SK-N-SH (cell line): ENCODE measurements around the gene CFAP92. TPM values are rescaled to one million over a fixed set of nuclear protein-coding genes. Genes with fewer than 3 reads are reported as not detected.

Experiments used
- CTCF ChIA-PET: fragments of 300-600, 350-600 bp; formaldehyde crosslinking; extraction: SDS; loops from one replicate; lab custom pipeline; 2021; lab: Yijun Ruan, JAX
- POLR2A ChIA-PET: fragments of 350-600 bp; sonication (Branson Sonifier 250); formaldehyde crosslinking; extraction: SDS; loops from one replicate; lab custom pipeline; 2020; ENCODE audit warnings: antibody characterized with exemption, inconsistent platforms; lab: Yijun Ruan, JAX
- DNase-seq: peaks from one replicate; pipeline ENCODE4 v3.0.0; 2012
- H2AFZ ChIP-seq: fragments of 200-600 bp; sonication (generic); 2 replicates; pipeline ENCODE4 v1.8.1; 2016; ENCODE audit warnings: antibody characterized with exemption, mild to moderate bottlenecking, low read depth
- H3F3A ChIP-seq: fragments of 200-600 bp; sonication (generic); replicated peaks from 2 replicates; pipeline ENCODE3; 2016; ENCODE audit warnings: antibody characterized with exemption, mild to moderate bottlenecking; ENCODE audit not compliant: insufficient read depth
- H3K27ac ChIP-seq, 2 experiments: fragments of 200-500 bp in 1 of 2; fragments of 200-600 bp in 1 of 2; sonication (Bioruptor generic) in 1 of 2; sonication (generic), shearing (Covaris generic) in 1 of 2; 2 replicates each; pipeline versions ENCODE4 v1.5.1 to v1.6.1; 2014 to 2016; ENCODE audit warnings: low read depth in 2 of 2, inconsistent platforms in 1 of 2, low read length in 1 of 2, mild to moderate bottlenecking in 1 of 2, mixed read lengths in 1 of 2
- H3K27me3 ChIP-seq: fragments of 200-600 bp; sonication (generic), shearing (Covaris generic); 2 replicates; pipeline ENCODE4 v1.6.1; 2016; ENCODE audit warnings: mixed run types; ENCODE audit not compliant: insufficient read depth
- H3K36me3 ChIP-seq, 2 experiments: fragments of 200-500 bp in 1 of 2; fragments of 200-600 bp in 1 of 2; sonication (Bioruptor generic) in 1 of 2; sonication (generic) in 1 of 2; replicated peaks in 1 of 2; 2 replicates each; pipeline versions ENCODE3 to v1.5.1; 2014 to 2016; ENCODE audit warnings: low read length in 1 of 2, mild to moderate bottlenecking in 1 of 2; ENCODE audit not compliant: insufficient read depth in 2 of 2, control insufficient read depth in 1 of 2
- H3K4me1 ChIP-seq, 2 experiments: fragments of 200-500 bp in 1 of 2; fragments of 200-600 bp in 1 of 2; sonication (Bioruptor generic) in 1 of 2; sonication (generic), shearing (Covaris generic) in 1 of 2; 2 replicates each; pipeline versions ENCODE4 v1.5.1 to v1.6.1; 2014 to 2016; ENCODE audit warnings: low read depth in 1 of 2, low read length in 1 of 2, mixed run types in 1 of 2; ENCODE audit not compliant: insufficient read depth in 2 of 2, control insufficient read depth in 1 of 2
- H3K4me2 ChIP-seq: fragments of 200-600 bp; sonication (generic), shearing (Covaris generic); 2 replicates; pipeline ENCODE4 v1.6.1; 2017; ENCODE audit warnings: mixed run types
- H3K4me3 ChIP-seq, 2 experiments: fragments of 200-500 bp in 1 of 2; fragments of 200-600 bp in 1 of 2; sonication (Bioruptor generic) in 1 of 2; sonication (generic), shearing (Covaris generic) in 1 of 2; 2 replicates each; pipeline versions ENCODE4 v1.5.1 to v1.8.1; 2014 to 2016; ENCODE audit warnings: low read depth in 2 of 2, inconsistent platforms in 1 of 2, low read length in 1 of 2, mild to moderate bottlenecking in 1 of 2, mixed read lengths in 1 of 2, moderate library complexity in 1 of 2
- H3K79me2 ChIP-seq: fragments of 200-600 bp; sonication (generic); 2 replicates; pipeline ENCODE4 v1.8.1; 2017; ENCODE audit warnings: mild to moderate bottlenecking; ENCODE audit not compliant: insufficient read depth
- H3K9ac ChIP-seq: fragments of 200-600 bp; sonication (generic); 2 replicates; pipeline ENCODE4 v1.6.1; 2017; ENCODE audit warnings: mixed run types
- H3K9me2 ChIP-seq: fragments of 200-600 bp; sonication (generic); 2 replicates; pipeline ENCODE4 v1.6.1; 2017; ENCODE audit warnings: mixed run types
- H3K9me3 ChIP-seq: fragments of 200-600 bp; sonication (generic); 2 replicates; pipeline ENCODE4 v1.6.1; 2017; ENCODE audit warnings: mixed run types, mild to moderate bottlenecking, moderate library complexity
- H4K20me1 ChIP-seq: fragments of 200-600 bp; sonication (generic); 2 replicates; pipeline ENCODE4 v1.6.1; 2017; ENCODE audit warnings: mild to moderate bottlenecking, mixed run types; ENCODE audit not compliant: insufficient read depth
- CHD2 ChIP-seq: fragments of 150-350 bp; IDR thresholded peaks from 2 replicates; pipeline ENCODE4 v1.6.1; 2018; ENCODE audit warnings: low read length; ENCODE audit not compliant: partially characterized antibody
- ELF1 ChIP-seq: IDR thresholded peaks from 2 replicates; pipeline ENCODE4 v1.4.0; 2012
- FOXM1 ChIP-seq: IDR thresholded peaks from 2 replicates; pipeline ENCODE4 v1.4.0; 2012; ENCODE audit warnings: low read depth, mild to moderate bottlenecking
- GABPA ChIP-seq: IDR thresholded peaks from 2 replicates; pipeline ENCODE4 v1.4.0; 2012; ENCODE audit warnings: low read depth, mild to moderate bottlenecking
- GATA2 ChIP-seq: sonication (generic); formaldehyde crosslinking; IDR thresholded peaks from 2 replicates; pipeline ENCODE4 v1.5.0; 2020; ENCODE audit warnings: mild to moderate bottlenecking, missing genetic modification reagents
- MXI1 ChIP-seq: IDR thresholded peaks from 2 replicates; pipeline ENCODE4 v1.6.1; 2012; ENCODE audit warnings: mild to moderate bottlenecking, low read depth, low read length, improper control_type of control experiment
- NFIC ChIP-seq: IDR thresholded peaks from 2 replicates; pipeline ENCODE4 v1.4.0; 2012; ENCODE audit warnings: borderline replicate concordance
- RAD21 ChIP-seq: IDR thresholded peaks from 2 replicates; pipeline ENCODE4 v1.6.1; 2012; ENCODE audit warnings: mild to moderate bottlenecking, low read length
- SIN3A ChIP-seq: IDR thresholded peaks from 2 replicates; pipeline ENCODE4 v1.6.1; 2012; ENCODE audit warnings: low read depth, mild to moderate bottlenecking, low read length, moderate library complexity, borderline replicate concordance
- SMC3 ChIP-seq: IDR thresholded peaks from 2 replicates; pipeline ENCODE4 v1.6.1; 2012; ENCODE audit warnings: low read depth, low read length, improper control_type of control experiment
- TCF12 ChIP-seq: IDR thresholded peaks from 2 replicates; pipeline ENCODE4 v1.4.0; 2012
- YY1 ChIP-seq: IDR thresholded peaks from 2 replicates; pipeline ENCODE4 v1.4.0; 2012; ENCODE audit warnings: low read depth, mild to moderate bottlenecking
- ZBTB33 ChIP-seq: IDR thresholded peaks from 2 replicates; pipeline ENCODE4 v1.4.0; 2012; ENCODE audit warnings: low read depth, borderline replicate concordance
- WGBS: methylation state at CpG from one replicate; pipeline ENCODE4 v1.1.6; 2017; ENCODE audit warnings: low lambda C conversion rate; 5-methylcytosine and 5-hydroxymethylcytosine counted together
- polyA plus RNA-seq, 3 experiments: library from polyadenylated mRNA; depleted of rRNA; stranded (reverse); fragments of >200 nt; gene quantifications; 2 replicates each; pipeline ENCODE4 v1.2.3, GENCODE V29; 2012
- TF ChIP-seq, protein P1 (sequence below): IDR thresholded peaks from 2 replicates; pipeline ENCODE4 v1.4.0; 2012; ENCODE audit warnings: low read depth
- TF ChIP-seq, protein P2 (sequence below): IDR thresholded peaks from 2 replicates; pipeline ENCODE4 v1.6.1; 2012; ENCODE audit warnings: mild to moderate bottlenecking, low read depth, low read length, moderate library complexity

The CFAP92 gene
- polyA plus RNA-seq, 1 of the 3 experiments (the other 2 are of a cell fraction): not detected

DNA sequence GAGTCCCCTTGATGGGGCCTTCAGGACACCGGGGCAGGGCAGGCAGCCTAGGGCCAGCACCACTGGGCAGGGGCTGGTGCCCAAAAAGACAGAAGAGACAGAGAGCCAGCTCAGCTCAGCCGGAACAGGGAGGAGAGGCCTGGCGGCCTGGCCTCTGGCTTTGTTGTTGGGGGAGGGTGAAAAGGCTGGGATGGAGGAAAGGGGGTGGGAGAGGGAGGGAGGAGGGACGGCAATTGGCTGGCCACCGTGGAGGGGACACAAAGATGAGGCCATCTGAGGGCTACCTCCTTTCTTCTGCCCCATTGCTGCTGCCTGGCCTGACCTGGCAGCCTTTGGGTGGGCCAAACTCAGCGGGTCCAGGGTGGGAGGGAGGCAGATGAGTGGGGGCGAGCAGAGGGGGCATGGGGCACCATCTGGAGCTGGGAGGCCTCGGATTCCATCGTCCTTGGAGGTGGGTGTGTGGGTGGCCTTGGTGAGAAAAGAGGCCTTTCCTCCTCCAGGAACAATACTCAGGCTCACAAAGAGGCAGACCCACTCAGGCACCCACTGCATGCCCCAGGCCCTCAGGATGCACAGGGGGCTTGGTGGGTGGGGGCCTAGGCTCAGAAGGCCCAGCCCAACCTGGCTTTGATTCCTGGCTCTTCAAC is 16.6 kb upstream of the CFAP92 start:
- Histone ChIP-seq H3K9me3 (no peaks in the 10 kb centered on the region), H3K4me3 (no peak overlapping the region), H3K9ac (no peak overlapping the region), H3K36me3 (no peaks in the 10 kb centered on the region), H3K79me2 (no peaks in the 10 kb centered on the region), H3K4me1 (no peaks in the 10 kb centered on the region), H3K27me3 (peaks cover 4% of the 10 kb centered on the region; the same call in 1 of the 2 replicates)
- CTCF ChIA-PET: interaction anchor here (1.1 to 7.3 kb wide), 4 partner anchors 11 to 43 kb away, joined by 3 to 46 read pairs (median 6); no protein-coding TSS in a partner anchor
- TF ChIP-seq SMC3: no peak
- TF ChIP-seq MXI1: no peak
- TF ChIP-seq YY1: no peak
- TF ChIP-seq, protein P1, sequence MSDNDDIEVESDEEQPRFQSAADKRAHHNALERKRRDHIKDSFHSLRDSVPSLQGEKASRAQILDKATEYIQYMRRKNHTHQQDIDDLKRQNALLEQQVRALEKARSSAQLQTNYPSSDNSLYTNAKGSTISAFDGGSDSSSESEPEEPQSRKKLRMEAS: no peak
- TF ChIP-seq ELF1: no peak
- TF ChIP-seq, protein P2, sequence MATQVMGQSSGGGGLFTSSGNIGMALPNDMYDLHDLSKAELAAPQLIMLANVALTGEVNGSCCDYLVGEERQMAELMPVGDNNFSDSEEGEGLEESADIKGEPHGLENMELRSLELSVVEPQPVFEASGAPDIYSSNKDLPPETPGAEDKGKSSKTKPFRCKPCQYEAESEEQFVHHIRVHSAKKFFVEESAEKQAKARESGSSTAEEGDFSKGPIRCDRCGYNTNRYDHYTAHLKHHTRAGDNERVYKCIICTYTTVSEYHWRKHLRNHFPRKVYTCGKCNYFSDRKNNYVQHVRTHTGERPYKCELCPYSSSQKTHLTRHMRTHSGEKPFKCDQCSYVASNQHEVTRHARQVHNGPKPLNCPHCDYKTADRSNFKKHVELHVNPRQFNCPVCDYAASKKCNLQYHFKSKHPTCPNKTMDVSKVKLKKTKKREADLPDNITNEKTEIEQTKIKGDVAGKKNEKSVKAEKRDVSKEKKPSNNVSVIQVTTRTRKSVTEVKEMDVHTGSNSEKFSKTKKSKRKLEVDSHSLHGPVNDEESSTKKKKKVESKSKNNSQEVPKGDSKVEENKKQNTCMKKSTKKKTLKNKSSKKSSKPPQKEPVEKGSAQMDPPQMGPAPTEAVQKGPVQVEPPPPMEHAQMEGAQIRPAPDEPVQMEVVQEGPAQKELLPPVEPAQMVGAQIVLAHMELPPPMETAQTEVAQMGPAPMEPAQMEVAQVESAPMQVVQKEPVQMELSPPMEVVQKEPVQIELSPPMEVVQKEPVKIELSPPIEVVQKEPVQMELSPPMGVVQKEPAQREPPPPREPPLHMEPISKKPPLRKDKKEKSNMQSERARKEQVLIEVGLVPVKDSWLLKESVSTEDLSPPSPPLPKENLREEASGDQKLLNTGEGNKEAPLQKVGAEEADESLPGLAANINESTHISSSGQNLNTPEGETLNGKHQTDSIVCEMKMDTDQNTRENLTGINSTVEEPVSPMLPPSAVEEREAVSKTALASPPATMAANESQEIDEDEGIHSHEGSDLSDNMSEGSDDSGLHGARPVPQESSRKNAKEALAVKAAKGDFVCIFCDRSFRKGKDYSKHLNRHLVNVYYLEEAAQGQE: no peak
- no peak for TF ChIP-seq GATA2
- TF ChIP-seq RAD21: no peak
- no peak for TF ChIP-seq ZBTB33
- no peak for TF ChIP-seq CHD2
- TF ChIP-seq SIN3A: no peak
- TF ChIP-seq FOXM1: no peak
- TF ChIP-seq GABPA: no peak
- TF ChIP-seq NFIC: no peak
- TF ChIP-seq TCF12: no peak
- TF ChIP-seq, all 33 proteins: peak for 0
- Histone ChIP-seq H2AFZ (no peak overlapping the region), H3K9me2 (no peaks in the 10 kb centered on the region), H4K20me1 (no peaks in the 10 kb centered on the region), H3K4me2 (no peak overlapping the region), H3K27ac (no peak overlapping the region), H3F3A (no peaks in the 10 kb centered on the region)
- POLR2A ChIA-PET: no interaction called here
- WGBS: 37% methylated on average over 6 of the region's 9 CpGs
- no peak for DNase-seq
